RWPE1 (cell line): ENCODE results near the gene MSGN1.

Experiments
- CTCF ChIA-PET: fragments of 350-600 bp; sonication (Branson Sonifier 250); formaldehyde crosslinking; extraction: SDS; loops from one replicate; lab custom pipeline; 2021; lab: Yijun Ruan, JAX
- POLR2A ChIA-PET: fragments of 400-600 bp; formaldehyde crosslinking; extraction: SDS; loops from one replicate; lab custom pipeline; 2020; ENCODE audit warnings: antibody characterized with exemption; ENCODE audit not compliant: low non-redundant PET; lab: Yijun Ruan, JAX
- DNase-seq: peaks from one replicate; pipeline ENCODE4 v3.0.0; 2012; ENCODE audit warnings: low spot score
- H3K27ac ChIP-seq: fragments of 450-650 bp; 2 replicates; pipeline ENCODE4 v1.5.1; 2017
- CTCF ChIP-seq: fragments of 450-650 bp; conservative IDR thresholded peaks from 2 replicates; pipeline ENCODE4 v1.5.1; 2017; ENCODE audit warnings: low read depth, mild to moderate bottlenecking

Gene MSGN1

GRCh38 chr2:17816396-17817245, at the start of gene MSGN1:
Gene MSGN1, plus strand, starts transcription at chr2:17816460. Its CDS starts 59 bp downstream, at chr2:17816519.
- no peak for DNase-seq
- POLR2A ChIA-PET, result no interaction called here
- peak within 1 kb of the TSS; percentile 100 for H3K27ac ChIP-seq
- TF ChIP-seq CTCF, result no peak
- CTCF ChIA-PET, result interaction anchor here (0.7 kb wide), 1 partner anchor 13 kb away, joined by 3 read pairs; no protein-coding TSS in a partner anchor

- H3K27ac ChIP-seq, result no peak overlapping the region
- no peak for DNase-seq
- CTCF ChIA-PET, result no interaction called here
- POLR2A ChIA-PET, result no interaction called here
- TF ChIP-seq CTCF, result no peak
Observed at GRCh38 chr2:17768894-17769293, 47.4 kb upstream of the MSGN1 start.

- no peak for DNase-seq
- ChIA-PET POLR2A (no interaction called here), CTCF (no interaction called here)
- no peak overlapping the region for H3K27ac ChIP-seq
- no peak for TF ChIP-seq CTCF
Observed at GRCh38 chr2:17771956-17772355, 44.3 kb upstream of the MSGN1 start.

GRCh38 chr2:17772532-17772931, 43.7 kb upstream of the MSGN1 start:
- CTCF ChIA-PET, result interaction anchor here (0.7 to 1.0 kb wide), 2 partner anchors 17 to 375 kb away, joined by 3 to 4 read pairs; no protein-coding TSS in a partner anchor
- POLR2A ChIA-PET, result no interaction called here
- no peak for DNase-seq
- no peak overlapping the region for H3K27ac ChIP-seq
- no peak for TF ChIP-seq CTCF

GRCh38 chr2:17780546-17780945, 35.7 kb upstream of the MSGN1 start:
- ChIA-PET POLR2A (no interaction called here), CTCF (interaction anchor here (0.7 kb wide), 1 partner anchor 1172 kb away, joined by 5 read pairs; no protein-coding TSS in a partner anchor)
- no peak overlapping the region for H3K27ac ChIP-seq
- TF ChIP-seq CTCF, result no peak
- no peak for DNase-seq

- ChIA-PET CTCF (interaction anchor here (0.5 to 0.7 kb wide), 2 partner anchors 42 to 47 kb away, joined by 3 to 4 read pairs; no protein-coding TSS in a partner anchor), POLR2A (no interaction called here)
- DNase-seq, result no peak
- no peak for TF ChIP-seq CTCF
- no peak overlapping the region for H3K27ac ChIP-seq
Observed at GRCh38 chr2:17781482-17781881, 34.8 kb upstream of the MSGN1 start.
